Thyroid gland (tissue), 4 donors: ENCODE results near the gene IGFBP3. TPM values are rescaled to one million over a fixed set of nuclear protein-coding genes. Genes with fewer than 3 reads are reported as not detected.

Experiments
- DNase-seq, 2 donors: peaks; one replicate each; pipeline ENCODE4 v3.0.0-alpha.2; 2019
- H3K27ac ChIP-seq, 3 donors: fragments of 200-600 bp; sonication (generic); 1 replicate in 2 of 3; 2 replicates in 1 of 3; pipeline ENCODE4 v1.5.1; 2016 to 2019; ENCODE audit warnings: mild to moderate bottlenecking in 1 of 3, moderate library complexity in 1 of 3
- H3K27me3 ChIP-seq: fragments of 200-600 bp; sonication (generic); one replicate; pipeline ENCODE4 v1.5.1; 2019
- H3K36me3 ChIP-seq, 2 donors: fragments of 200-600 bp; sonication (generic); one replicate each; pipeline ENCODE4 v1.5.1; 2016 to 2019
- H3K4me1 ChIP-seq, 2 donors: fragments of 200-600 bp; sonication (generic); one replicate each; pipeline ENCODE4 v1.5.1; 2017 to 2019
- H3K4me3 ChIP-seq, 3 donors: fragments of 200-600 bp; sonication (generic); replicated peaks in 1 of 3; 1 replicate in 2 of 3; 2 replicates in 1 of 3; pipeline ENCODE4 v1.5.1; 2016; ENCODE audit warnings: mild to moderate bottlenecking in 1 of 3
- H3K9me3 ChIP-seq: fragments of 200-600 bp; sonication (generic); one replicate; pipeline ENCODE4 v1.5.1; 2017
- POLR2A ChIP-seq, 2 donors: fragments of 450-650 bp; IDR thresholded peaks; one replicate each; pipeline ENCODE4 v1.6.1; 2017; ENCODE audit warnings: antibody characterized with exemption in 2 of 2, mild to moderate bottlenecking in 2 of 2, moderate library complexity in 1 of 2
- WGBS, 2 donors: methylation state at CpG; one replicate each; pipeline ENCODE4 v1.1.5; 2017; 5-methylcytosine and 5-hydroxymethylcytosine counted together
- intact Hi-C: fragments of 100-400 bp; cut with DNase I; formaldehyde crosslinking; loops from one replicate; pipeline ENCODE4 v1.15.1; 2023
- total RNA-seq, 4 donors: library from RNA; depleted of rRNA; stranded (reverse); fragments of >200 nt; gene quantifications; one replicate each; pipeline ENCODE4 v1.2.3, GENCODE V29; 2016
- TF ChIP-seq, protein P1 (sequence below), 6 experiments: fragments of 200-600 bp in 3 of 6; fragments of 450-650 bp in 3 of 6; sonication (generic) in 3 of 6; IDR thresholded peaks; one replicate each; pipeline ENCODE4 v1.5.1; 2016 to 2019; ENCODE audit warnings: antibody characterized with exemption in 6 of 6, mild to moderate bottlenecking in 2 of 6, inconsistent platforms in 1 of 6, moderate library complexity in 1 of 6

IGFBP3 gene, protein sequence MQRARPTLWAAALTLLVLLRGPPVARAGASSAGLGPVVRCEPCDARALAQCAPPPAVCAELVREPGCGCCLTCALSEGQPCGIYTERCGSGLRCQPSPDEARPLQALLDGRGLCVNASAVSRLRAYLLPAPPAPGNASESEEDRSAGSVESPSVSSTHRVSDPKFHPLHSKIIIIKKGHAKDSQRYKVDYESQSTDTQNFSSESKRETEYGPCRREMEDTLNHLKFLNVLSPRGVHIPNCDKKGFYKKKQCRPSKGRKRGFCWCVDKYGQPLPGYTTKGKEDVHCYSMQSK
- total RNA-seq, result 10 to 100 TPM; 37.9 to 95.1 (median 58.7) TPM

DNA sequence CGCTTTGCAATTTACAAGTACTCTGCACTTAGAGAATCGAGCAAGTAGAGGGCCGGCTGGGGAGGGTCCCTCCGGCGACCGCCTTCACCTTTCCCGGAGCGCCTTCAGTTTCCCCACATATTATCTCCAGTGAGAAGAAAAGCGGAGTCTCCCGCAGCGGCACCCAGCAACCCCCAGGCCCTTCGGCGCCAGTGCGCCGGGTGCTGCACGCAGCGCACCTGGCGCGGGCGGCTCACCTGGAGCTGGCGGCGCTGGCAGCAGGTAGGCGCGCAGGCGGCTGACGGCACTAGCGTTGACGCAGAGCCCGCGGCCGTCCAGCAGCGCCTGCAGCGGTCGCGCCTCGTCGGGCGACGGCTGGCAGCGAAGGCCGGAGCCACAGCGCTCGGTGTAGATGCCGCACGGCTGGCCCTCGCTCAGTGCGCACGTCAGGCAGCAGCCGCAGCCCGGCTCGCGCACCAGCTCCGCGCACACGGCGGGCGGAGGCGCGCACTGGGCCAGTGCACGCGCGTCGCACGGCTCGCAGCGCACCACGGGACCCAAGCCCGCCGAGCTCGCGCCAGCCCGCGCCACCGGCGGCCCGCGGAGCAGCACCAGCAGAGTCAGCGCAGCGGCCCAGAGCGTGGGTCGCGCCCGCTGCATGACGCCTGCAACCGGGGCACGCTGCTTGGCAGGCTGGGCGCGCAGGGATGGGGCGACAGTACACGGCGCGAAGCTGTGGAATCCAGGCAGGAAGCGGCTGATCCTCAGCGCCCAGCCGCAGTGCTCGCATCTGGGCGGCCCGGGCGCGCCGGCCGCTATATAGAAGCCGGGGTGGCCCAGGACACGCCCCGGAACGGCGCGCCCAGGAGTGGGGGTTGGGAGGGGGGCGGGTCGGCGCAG, at the start of gene IGFBP3:
Gene IGFBP3 (minus strand): TSS at position 771 of the 879 bp plus-strand sequence. CDS start 132 bp downstream, at position 639.
- intact Hi-C loops, result loop anchor here (5.0 kb wide), 2 partner anchors 1167 to 1257 kb away; no protein-coding TSS in a partner anchor
- Histone ChIP-seq H3K4me1 (peaks cover 14 to 39% of the 10 kb centered on the region in 2 donors), H3K27ac (peak within 1 kb of the TSS in 1 of 3 donors; percentile 18), H3K9me3 (no peaks in the 10 kb centered on the region), H3K27me3 (no peaks in the 10 kb centered on the region), H3K4me3 (peak within 1 kb of the TSS in 2 of 3 donors; percentile 4 to 27), H3K36me3 (no peaks in the 10 kb centered on the region)
- TF ChIP-seq POLR2A (IDR thresholded peaks at IDR 0.05), result peak in 1 of 2 donors; percentile 31
- TF ChIP-seq, protein P1, sequence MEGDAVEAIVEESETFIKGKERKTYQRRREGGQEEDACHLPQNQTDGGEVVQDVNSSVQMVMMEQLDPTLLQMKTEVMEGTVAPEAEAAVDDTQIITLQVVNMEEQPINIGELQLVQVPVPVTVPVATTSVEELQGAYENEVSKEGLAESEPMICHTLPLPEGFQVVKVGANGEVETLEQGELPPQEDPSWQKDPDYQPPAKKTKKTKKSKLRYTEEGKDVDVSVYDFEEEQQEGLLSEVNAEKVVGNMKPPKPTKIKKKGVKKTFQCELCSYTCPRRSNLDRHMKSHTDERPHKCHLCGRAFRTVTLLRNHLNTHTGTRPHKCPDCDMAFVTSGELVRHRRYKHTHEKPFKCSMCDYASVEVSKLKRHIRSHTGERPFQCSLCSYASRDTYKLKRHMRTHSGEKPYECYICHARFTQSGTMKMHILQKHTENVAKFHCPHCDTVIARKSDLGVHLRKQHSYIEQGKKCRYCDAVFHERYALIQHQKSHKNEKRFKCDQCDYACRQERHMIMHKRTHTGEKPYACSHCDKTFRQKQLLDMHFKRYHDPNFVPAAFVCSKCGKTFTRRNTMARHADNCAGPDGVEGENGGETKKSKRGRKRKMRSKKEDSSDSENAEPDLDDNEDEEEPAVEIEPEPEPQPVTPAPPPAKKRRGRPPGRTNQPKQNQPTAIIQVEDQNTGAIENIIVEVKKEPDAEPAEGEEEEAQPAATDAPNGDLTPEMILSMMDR (IDR thresholded peaks at IDR 0.05), result no peak
- WGBS, 2 donors, result 1 to 3% methylated on average over 11 to 46 of the region's 111 CpGs
- DNase-seq, result peak; percentile 63 to 68

DNA sequence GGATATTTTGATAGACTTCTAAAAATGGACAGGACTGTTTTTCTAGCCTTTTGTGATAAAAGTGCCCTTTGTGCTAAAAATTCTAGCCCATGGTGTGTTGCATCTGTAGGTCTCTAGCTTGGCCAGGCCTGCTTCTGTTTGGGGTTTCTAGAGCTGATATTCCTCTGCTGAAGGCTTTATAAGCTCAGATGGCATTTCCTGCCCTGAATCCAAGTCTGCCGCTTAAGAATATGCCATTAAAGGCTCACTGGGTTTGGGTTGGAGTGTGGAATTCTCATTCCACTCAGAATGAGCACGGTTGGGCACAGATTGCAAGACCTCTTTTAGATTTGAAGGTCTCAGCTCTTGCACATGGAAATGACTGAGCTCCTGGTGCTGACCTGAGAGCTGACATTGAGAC, 49.4 kb upstream of the IGFBP3 start:
- no peaks in the 10 kb centered on the region for H3K9me3 ChIP-seq
- DNase-seq, result no peak
- intact Hi-C loops, result no loop called here
- H3K27ac ChIP-seq, result no peak overlapping the region
- peaks cover 0 to 3% of the 10 kb centered on the region in 2 donors for H3K4me1 ChIP-seq
- no peak overlapping the region for H3K4me3 ChIP-seq
- H3K27me3 ChIP-seq, result no peaks in the 10 kb centered on the region
- H3K36me3 ChIP-seq, result no peaks in the 10 kb centered on the region
- TF ChIP-seq, protein P1 (IDR thresholded peaks at IDR 0.05), result no peak
- TF ChIP-seq POLR2A (IDR thresholded peaks at IDR 0.05), result no peak
- WGBS, 2 donors, result 80 to 81% methylated on average over 2 of the region's 2 CpGs

DNA sequence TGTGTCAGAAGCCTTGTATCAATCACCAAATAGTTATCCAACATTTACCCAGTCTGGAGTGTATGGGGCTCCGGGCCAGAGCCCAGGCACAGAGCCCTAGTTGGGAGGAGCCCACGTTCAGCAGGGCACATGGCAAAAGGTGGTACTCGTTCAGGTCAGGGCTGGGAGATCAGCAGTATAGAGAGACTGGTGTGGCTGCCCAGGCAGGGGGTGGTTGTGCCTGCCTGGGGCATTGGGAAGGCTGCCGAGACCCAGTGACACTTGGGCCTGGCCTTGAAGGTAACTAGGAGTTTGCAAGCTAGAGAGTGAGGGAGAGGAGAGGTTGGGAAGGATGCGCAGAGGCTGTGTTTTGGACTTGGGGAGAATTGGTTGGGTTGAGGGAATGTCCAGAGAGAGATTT, 48.9 kb upstream of the IGFBP3 start:
- Histone ChIP-seq H3K4me1 (peaks cover 0 to 3% of the 10 kb centered on the region in 2 donors), H3K36me3 (no peaks in the 10 kb centered on the region), H3K27ac (no peak overlapping the region), H3K27me3 (no peaks in the 10 kb centered on the region), H3K9me3 (no peaks in the 10 kb centered on the region), H3K4me3 (no peak overlapping the region)
- intact Hi-C loops, result no loop called here
- TF ChIP-seq, protein P1 (IDR thresholded peaks at IDR 0.05), result no peak
- no peak for TF ChIP-seq POLR2A (IDR thresholded peaks at IDR 0.05)
- no peak for DNase-seq
- WGBS, 2 donors, result 82 to 95% methylated on average over 3 to 5 of the region's 5 CpGs

DNA sequence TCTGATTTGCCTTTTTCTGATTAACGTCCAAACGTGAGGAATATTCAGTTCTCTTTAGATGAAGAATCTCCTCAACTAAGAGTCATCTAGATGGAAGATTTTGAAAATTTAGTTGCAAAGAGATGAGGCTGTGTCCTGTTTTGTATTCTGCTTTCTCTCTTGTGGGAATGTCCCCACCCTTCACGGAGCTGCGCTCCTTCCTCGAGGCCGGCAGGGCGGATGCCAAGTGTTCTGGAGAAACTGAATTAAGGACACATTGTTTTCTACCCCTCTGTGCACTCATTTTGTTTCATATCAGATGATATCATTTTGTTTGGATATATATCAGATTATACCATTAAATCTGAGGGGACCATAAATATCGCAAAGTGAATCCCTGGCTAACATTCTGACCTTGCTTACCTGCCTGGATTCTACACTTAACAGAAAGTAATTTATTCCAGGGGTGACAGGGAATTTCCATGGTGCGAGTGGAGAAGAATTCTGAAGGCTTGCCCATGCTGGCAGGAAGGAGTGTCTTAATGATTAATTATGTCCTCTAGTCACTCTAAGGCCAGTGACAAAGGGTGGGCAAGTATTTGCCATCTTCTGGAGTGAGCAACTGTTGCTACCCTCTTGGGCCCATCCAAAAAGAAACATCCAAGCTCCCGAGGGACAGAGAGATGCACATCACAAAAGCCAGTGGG, 47.9 kb upstream of the IGFBP3 start:
- 91 to 94% methylated on average over 10 of the region's 10 CpGs for WGBS, 2 donors
- Histone ChIP-seq H3K27me3 (no peaks in the 10 kb centered on the region), H3K9me3 (no peaks in the 10 kb centered on the region), H3K4me3 (no peak overlapping the region), H3K27ac (no peak overlapping the region), H3K4me1 (peaks cover 0 to under 1% of the 10 kb centered on the region in 2 donors), H3K36me3 (no peaks in the 10 kb centered on the region)
- no peak for TF ChIP-seq POLR2A (IDR thresholded peaks at IDR 0.05)
- TF ChIP-seq, protein P1 (IDR thresholded peaks at IDR 0.05), result no peak
- intact Hi-C loops, result no loop called here
- DNase-seq, result no peak
